GM06990 (cell line): ENCODE results near the gene ARHGAP22.

Experiments
- DNase-seq: peaks from one replicate; pipeline ENCODE4 v3.0.0-alpha.2; 2011; ENCODE audit not compliant: insufficient read length; ENCODE audit errors: extremely low read depth
- H3K27me3 ChIP-seq: replicated peaks from 2 replicates; pipeline ENCODE4 v1.6.0; 2011; ENCODE audit warnings: low read length; ENCODE audit not compliant: control insufficient read depth, insufficient read depth
- H3K36me3 ChIP-seq: 2 replicates; pipeline ENCODE4 v1.5.1; 2011; ENCODE audit warnings: low read length; ENCODE audit not compliant: control insufficient read depth, insufficient read depth
- H3K4me3 ChIP-seq: replicated peaks from 2 replicates; pipeline ENCODE4 v1.5.1; 2011; ENCODE audit warnings: low read depth, mild to moderate bottlenecking, control low read depth, low read length
- CTCF ChIP-seq: IDR thresholded peaks from 2 replicates; pipeline ENCODE4 v1.5.1; 2011; ENCODE audit warnings: low read length, control low read depth, mild to moderate bottlenecking, inconsistent platforms; ENCODE audit not compliant: insufficient read depth, poor library complexity, severe bottlenecking

The ARHGAP22 gene

GRCh38 chr10:48640326-48640725 is 35.5 kb upstream of the ARHGAP22 start:
- H3K4me3 ChIP-seq, result no peak overlapping the region
- no peaks in the 10 kb centered on the region for H3K27me3 ChIP-seq
- DNase-seq, result no peak
- no peak for TF ChIP-seq CTCF
- no peaks in the 10 kb centered on the region for H3K36me3 ChIP-seq

GRCh38 chr10:48639632-48640031 is 34.8 kb upstream of the ARHGAP22 start:
- no peak overlapping the region for H3K4me3 ChIP-seq
- no peaks in the 10 kb centered on the region for H3K36me3 ChIP-seq
- TF ChIP-seq CTCF, result no peak
- DNase-seq, result no peak
- H3K27me3 ChIP-seq, result no peaks in the 10 kb centered on the region

- no peaks in the 10 kb centered on the region for H3K36me3 ChIP-seq
- no peak for DNase-seq
- TF ChIP-seq CTCF, result no peak
- no peaks in the 10 kb centered on the region for H3K27me3 ChIP-seq
- no peak overlapping the region for H3K4me3 ChIP-seq
Observed at GRCh38 chr10:48638739-48639527, 34.1 kb upstream of the ARHGAP22 start.

- no peak for DNase-seq
- no peaks in the 10 kb centered on the region for H3K27me3 ChIP-seq
- H3K36me3 ChIP-seq, result no peaks in the 10 kb centered on the region
- H3K4me3 ChIP-seq, result no peak overlapping the region
- no peak for TF ChIP-seq CTCF
Observed at GRCh38 chr10:48638158-48638557, 33.3 kb upstream of the ARHGAP22 start.

- TF ChIP-seq CTCF, result no peak
- H3K4me3 ChIP-seq, result no peak overlapping the region
- no peak for DNase-seq
- H3K27me3 ChIP-seq, result no peaks in the 10 kb centered on the region
- H3K36me3 ChIP-seq, result no peaks in the 10 kb centered on the region
Observed at GRCh38 chr10:48636901-48637300, 32.0 kb upstream of the ARHGAP22 start.
